Sigmoid colon (tissue), 4 donors: ENCODE results near the gene CYB561D1.

Experiments
- CTCF ChIP-seq, 4 experiments: fragments of 450-650 bp in 3 of 4; fragments of 200-600 bp in 1 of 4; IDR thresholded peaks; one replicate each; pipeline ENCODE4 v1.5.1; 2016 to 2019; ENCODE audit warnings: antibody characterized with exemption in 4 of 4, mild to moderate bottlenecking in 3 of 4, moderate library complexity in 2 of 4
- EP300 ChIP-seq, 4 donors: sonication (generic); formaldehyde crosslinking; IDR thresholded peaks; one replicate each; pipeline ENCODE4 v1.6.1; 2017; ENCODE audit warnings: antibody characterized with exemption in 4 of 4
- POLR2A ChIP-seq, 2 donors: fragments of 450-650 bp; IDR thresholded peaks; one replicate each; pipeline ENCODE4 v1.6.1; 2016; ENCODE audit warnings: antibody characterized with exemption in 2 of 2, mild to moderate bottlenecking in 2 of 2, moderate library complexity in 2 of 2
- POLR2AphosphoS5 ChIP-seq, 4 donors: sonication (generic); formaldehyde crosslinking; IDR thresholded peaks; one replicate each; pipeline ENCODE4 v1.6.1; 2017; ENCODE audit warnings: antibody characterized with exemption in 4 of 4

- TF ChIP-seq CTCF (IDR thresholded peaks at IDR 0.05) (no peak), POLR2AphosphoS5 (IDR thresholded peaks at IDR 0.05) (no peak), POLR2A (IDR thresholded peaks at IDR 0.05) (no peak), EP300 (IDR thresholded peaks at IDR 0.05) (no peak)
These were observed 25.0 kb upstream of the CYB561D1 start for GRCh38 chr1:109468903-109469302.
